Raji (cell line): Measurements from ENCODE around the gene LRRC18.

Source experiments
- POLR2A ChIP-seq: IDR thresholded peaks from 2 replicates; pipeline ENCODE4 v1.6.1; 2011; ENCODE audit warnings: low read depth, low read length, control low read depth; ENCODE audit not compliant: insufficient read depth

LRRC18 gene

GRCh38 chr10:48937796-48938195 is 1.8 kb downstream of the LRRC18 start:
- no peak for TF ChIP-seq POLR2A

DNA sequence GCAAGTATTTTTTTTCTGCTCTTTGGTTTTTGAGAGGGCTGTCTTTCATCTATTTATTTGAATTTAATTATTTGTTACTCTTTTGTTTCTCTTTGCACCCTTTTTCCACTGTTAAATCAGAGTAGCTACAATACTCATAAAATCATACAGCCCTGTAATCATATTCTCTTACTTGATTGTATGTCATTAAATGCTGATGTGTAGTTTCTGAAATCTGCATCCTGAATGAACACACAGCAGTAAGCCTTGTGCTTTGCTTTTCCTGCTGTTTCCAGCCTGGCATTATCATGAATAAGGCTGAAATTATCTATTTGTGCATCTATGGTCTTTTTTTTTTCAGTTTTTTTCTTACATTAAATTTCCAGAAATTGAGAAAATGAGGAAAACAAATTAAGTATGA is 4.1 kb downstream of the LRRC18 start:
- TF ChIP-seq POLR2A: no peak

GRCh38 chr10:48934672-48935501 is 4.8 kb downstream of the LRRC18 start:
- TF ChIP-seq POLR2A: no peak

DNA sequence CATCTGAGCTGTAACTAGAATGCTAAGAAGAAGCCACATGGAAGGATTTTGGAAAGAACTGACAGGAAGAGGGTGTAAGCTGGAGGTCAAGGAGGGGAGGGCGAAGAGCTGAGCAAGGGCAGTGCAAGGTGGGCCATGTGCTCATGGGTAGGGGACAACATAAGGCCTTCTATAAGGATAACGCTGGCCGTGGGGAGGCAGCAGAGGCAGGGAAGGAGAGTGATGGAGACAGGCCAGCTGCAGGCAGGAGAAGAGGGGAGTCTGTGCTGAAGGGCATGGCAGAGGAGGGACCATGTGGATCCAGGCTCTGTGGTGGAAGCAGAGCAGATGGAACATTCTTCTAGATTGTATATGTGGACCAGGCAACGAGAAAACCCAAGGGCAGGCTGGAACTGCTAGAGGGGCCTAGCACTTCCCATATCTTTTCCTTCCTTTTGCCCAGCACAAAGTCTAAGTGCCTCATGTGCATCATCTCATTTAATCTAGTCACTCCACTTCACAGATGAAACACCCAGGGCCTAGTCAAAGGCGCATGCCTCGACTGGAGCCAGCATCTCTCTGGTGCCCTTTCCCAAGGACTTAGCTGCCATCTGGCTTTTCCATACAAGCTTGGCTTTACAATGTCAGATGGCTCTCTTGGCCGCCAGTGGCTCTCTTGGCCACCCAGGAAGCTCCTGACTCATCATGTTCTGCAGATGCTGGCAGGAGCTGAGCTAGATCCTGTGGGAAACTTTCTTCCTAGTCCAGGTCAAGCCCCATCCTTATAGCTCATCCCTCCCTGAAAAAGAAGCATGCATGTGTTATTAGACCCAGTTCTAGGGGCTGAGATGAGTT is 6.6 kb downstream of the LRRC18 start:
- no peak for TF ChIP-seq POLR2A

DNA sequence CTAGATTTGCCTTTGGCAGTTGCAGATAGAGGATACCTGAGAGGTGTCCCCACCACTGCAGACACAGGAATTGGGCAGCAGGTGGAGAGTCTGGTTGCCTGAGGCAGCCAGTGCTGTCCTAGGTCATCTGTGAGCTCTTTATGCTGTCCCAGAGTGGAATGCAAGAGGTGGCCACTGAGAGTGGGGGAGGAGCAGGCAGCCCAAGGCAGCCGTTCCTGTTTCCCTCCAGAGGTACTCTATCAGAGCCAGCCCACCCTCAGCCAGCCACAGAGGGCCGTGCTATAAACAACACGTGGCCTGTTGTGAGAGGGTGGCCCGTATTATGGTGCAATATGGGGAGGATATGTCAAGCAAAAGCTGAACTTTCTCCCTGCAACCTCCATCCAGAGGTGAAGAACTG is 8.5 kb downstream of the LRRC18 start:
- no peak for TF ChIP-seq POLR2A

- no peak for TF ChIP-seq POLR2A
Measured at GRCh38 chr10:48929413-48929990, 10.1 kb downstream of the LRRC18 start.

DNA sequence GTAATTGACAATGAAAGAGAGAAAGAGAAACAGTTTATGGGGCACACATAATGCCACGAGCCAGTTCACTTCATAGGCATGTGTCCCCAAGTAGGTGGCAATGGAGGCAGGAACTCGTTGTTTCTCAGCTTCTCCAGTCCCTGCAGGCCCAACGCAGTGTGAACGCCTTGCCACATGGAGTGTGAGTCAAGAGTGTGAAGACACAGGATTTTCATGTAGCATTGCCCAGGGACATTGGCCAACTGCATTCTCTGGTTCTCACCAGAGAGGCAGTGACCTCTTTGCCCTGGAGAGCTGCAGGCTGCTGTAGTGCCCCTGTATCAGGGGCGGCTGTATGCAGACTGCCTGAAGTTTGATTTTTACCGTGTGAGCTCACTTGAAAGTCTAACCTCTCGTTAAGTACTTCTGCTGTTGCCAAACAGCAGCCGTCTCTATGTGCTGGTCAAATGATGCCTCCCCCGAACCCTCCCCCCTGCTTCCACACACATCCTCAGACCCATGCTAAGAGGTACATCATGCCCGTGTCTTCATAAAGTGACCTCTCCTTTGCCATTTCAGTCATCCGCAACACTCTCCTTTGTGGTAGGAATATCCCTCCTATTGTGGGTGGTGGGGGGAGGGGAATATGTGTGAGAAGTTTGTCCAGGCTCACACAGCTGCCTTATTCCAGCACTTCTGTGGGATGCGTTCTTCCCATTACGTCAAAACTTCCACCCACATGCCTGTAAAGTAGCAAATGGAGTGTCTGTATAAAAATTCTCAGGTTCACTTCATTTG is 12.7 kb downstream of the LRRC18 start:
- no peak for TF ChIP-seq POLR2A

DNA sequence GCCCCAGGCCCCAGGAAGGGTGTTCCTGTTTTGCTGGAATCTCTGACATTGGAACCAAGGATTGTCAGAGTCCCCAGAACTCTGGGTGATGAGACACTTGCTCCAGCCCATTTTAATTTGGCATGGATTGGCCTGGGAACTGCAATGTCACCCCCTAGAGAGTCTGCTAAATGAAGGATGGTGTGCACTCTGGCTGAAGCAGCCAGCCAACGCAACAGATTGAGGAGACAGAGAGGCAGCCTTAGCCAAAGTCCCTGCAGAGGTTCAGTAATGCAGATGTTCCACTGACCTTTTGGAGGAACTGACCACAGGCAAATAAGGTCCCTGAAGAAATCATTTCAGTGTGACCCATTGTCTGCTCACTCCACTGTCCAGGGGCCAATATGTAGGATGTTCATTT is 13.4 kb downstream of the LRRC18 start:
- TF ChIP-seq POLR2A: no peak

- TF ChIP-seq POLR2A: no peak
Measured at GRCh38 chr10:48924988-48925387, 14.7 kb downstream of the LRRC18 start.

DNA sequence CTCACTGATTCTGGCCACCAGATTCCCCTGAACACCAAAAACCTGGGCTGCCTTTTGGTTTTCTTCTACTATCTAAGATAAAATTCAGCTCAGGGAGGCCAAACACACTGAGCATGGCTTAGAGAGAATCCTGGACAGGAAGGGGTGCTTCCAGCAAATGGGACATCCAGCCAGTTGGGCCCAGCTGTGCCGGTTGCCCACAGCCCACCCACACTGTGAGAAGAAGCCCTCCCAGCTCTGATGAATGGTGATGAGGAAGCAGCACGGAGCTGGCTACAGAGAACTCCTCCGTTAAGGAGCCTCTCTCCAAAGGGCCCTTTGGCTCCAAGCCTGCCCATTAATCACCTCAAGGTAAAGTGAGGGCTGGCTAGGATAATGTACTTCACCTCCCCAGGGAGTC is 15.9 kb downstream of the LRRC18 start:
- no peak for TF ChIP-seq POLR2A

DNA sequence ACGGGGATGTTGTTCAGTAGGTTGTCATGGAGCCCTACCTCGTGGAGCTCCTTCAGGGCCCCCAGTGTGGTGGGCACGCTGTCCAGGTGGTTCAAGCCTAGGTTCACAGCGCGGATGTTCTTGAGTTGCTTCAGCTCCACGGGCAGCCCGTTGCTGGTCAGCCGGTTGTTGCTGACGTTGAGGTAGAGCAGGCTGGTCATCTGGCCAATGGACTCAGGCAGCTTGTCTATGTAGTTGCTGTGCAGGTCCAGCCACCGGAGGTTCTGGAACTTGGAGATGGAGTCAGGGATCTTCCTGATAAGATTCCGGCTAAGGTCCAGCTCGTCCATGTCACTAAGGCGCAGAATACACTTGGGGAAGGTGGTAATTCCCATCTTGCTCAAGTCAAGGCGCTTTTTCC is 26.0 kb downstream of the LRRC18 start:
- no peak for TF ChIP-seq POLR2A

DNA sequence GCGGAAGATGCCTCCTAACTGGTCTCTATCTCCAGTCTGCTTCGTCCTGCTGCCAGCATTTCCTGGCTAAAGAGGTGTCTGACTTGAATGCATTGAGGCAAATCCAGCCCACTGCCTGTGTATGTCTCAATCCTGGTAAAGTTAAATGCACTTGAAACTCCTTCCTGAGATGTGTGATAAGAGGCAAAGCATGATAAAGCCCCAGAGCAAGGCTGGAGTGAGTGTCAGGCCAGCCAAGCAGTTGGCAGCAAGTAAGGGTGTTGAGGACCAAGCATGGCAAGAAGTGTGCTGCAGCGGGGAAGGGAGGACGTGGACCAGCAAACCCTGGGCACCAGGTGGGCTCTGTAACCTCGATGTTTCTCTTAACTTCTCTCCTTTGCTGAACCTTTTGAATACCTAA is 29.1 kb downstream of the LRRC18 start:
- no peak for TF ChIP-seq POLR2A

DNA sequence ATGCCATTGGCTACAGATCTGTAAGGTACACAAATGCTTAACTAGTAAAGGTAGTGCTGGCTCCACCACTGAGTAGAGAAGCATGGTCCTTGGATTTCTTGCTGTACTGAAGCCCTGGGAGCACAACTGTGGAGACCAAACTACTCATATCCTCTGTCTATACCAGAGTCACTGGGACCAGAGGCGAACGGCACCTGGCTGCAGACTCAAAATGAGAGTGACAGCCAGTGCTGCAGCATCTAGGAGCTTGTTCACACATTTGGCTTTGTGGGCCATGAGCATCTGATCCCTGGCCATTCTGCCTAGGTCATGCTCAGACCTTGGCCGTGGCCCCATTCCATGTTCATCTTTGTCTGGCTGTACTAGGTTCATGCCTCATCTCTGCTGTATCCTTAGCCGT is 31.9 kb downstream of the LRRC18 start:
- TF ChIP-seq POLR2A: no peak

GRCh38 chr10:48906841-48907240 is 32.8 kb downstream of the LRRC18 start:
- TF ChIP-seq POLR2A: no peak

GRCh38 chr10:48905311-48905710 is 34.3 kb downstream of the LRRC18 start:
- TF ChIP-seq POLR2A: no peak

DNA sequence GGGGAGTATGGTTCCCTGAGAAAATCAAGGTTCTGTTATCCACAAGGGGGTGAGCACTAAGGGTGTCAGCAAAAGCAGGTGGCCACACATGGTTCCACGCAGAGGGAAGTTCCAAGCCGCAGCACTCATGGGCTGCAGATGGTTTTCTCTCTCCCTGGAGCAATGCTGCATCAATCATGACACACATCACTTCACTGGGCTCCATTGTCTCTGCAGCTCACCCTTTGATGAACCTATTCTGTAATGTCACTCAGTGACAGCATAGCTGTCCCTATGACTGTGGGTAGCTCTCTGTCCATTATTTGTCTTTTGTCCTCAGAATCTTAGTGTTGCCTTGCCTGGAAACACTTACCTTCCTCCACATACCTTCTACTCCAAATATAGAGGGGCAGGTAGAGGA is 34.8 kb downstream of the LRRC18 start:
- no peak for TF ChIP-seq POLR2A

GRCh38 chr10:48903151-48903550 is 36.5 kb downstream of the LRRC18 start:
- TF ChIP-seq POLR2A: no peak
